Pancreas (tissue), 10 donors: Measurements from ENCODE around the gene PRR14. TPM values are rescaled to one million over a fixed set of nuclear protein-coding genes. Genes with fewer than 3 reads are reported as not detected.

ENCODE experiments used
- ATAC-seq, 4 donors: fragments of 200-7000 bp; cut with Tn5 transposase; one replicate each; pipeline versions ENCODE4 v1.8.0 to v1.9.1; 2020; ENCODE audit warnings: mild to moderate bottlenecking in 4 of 4, moderate library complexity in 4 of 4
- DNase-seq, 6 donors: peaks; one replicate each; pipeline ENCODE4 v3.0.0-alpha.2; 2020
- FAIRE-seq: peaks from 2 replicates; lab custom pipeline; 2012; peaks lifted over from hg19 to GRCh38; lab: Jason Lieb, UNC
- H3K27ac ChIP-seq, 4 donors: fragments of 200-600 bp; sonication (generic); 1 replicate in 3 of 4; 2 replicates in 1 of 4; pipeline versions ENCODE4 v1.5.0 to v1.8.0; 2020
- H3K27me3 ChIP-seq, 4 donors: fragments of 200-600 bp; one replicate each; pipeline ENCODE4 v1.8.0; 2021
- H3K36me3 ChIP-seq, 3 donors: fragments of 200-600 bp; sonication (generic) in 1 of 3; one replicate each; pipeline versions ENCODE4 v1.5.0 to v1.8.0; 2020 to 2021
- H3K4me1 ChIP-seq, 3 donors: fragments of 200-600 bp; one replicate each; pipeline ENCODE4 v1.8.0; 2021
- H3K4me3 ChIP-seq, 4 donors: fragments of 200-600 bp; sonication (generic) in 2 of 4; one replicate each; pipeline versions ENCODE4 v1.5.0 to v1.8.0; 2020 to 2021
- H3K9me3 ChIP-seq, 4 donors: fragments of 200-600 bp; one replicate each; pipeline ENCODE4 v1.8.0; 2021
- WGBS, 2 donors: extraction: QIAGEN DNeasy Blood & Tissue Kit; methylation state at CpG; one replicate each; pipeline ENCODE4 v1.1.7; 2013; 5-methylcytosine and 5-hydroxymethylcytosine counted together
- intact Hi-C, 3 donors: fragments of 100-400 bp; cut with DNase I; formaldehyde crosslinking; loops; one replicate each; pipeline versions ENCODE4 v1.11.1 to v1.14.2; 2022
- polyA plus RNA-seq, 2 donors: library from polyadenylated mRNA; stranded (reverse); fragments of 200-250 nt; gene quantifications; one replicate each; pipeline ENCODE4 v1.2.3, GENCODE V29; 2013
- total RNA-seq, 6 donors: library from RNA; stranded (reverse); fragmentation: NEBNext Ultra II Directional in 4 of 6; extraction: Animal tissue kit (Norgen Biotek cat#: 25700) in 4 of 6; gene quantifications; one replicate each; pipeline versions ENCODE4 v1.2.1 to v1.2.4, GENCODE V29; 2021 to 2023
- TF ChIP-seq, protein P1 (sequence below), 4 donors: fragments of 200-600 bp; sonication (generic) in 3 of 4; IDR thresholded peaks; one replicate each; pipeline versions ENCODE4 v1.5.0 to v1.8.0; 2021; ENCODE audit warnings: antibody characterized with exemption in 4 of 4
- donor health status: healthy with polysubstance abuse.
- donor health status: DM: no; HTN: no; CAD: no; lungs with moderate emphysema.
- donor health status: DM: no; HTN: no; CAD: no.
- donor health status: control.
- donor health status: control.
- donor health status: Bipolar disorder and iron deficiency.
- donor health status: DM: yes; HTN: yes; CAD: no.
- donor health status: DM: no; HTN: no; CAD: no.
- donor health status: DM: no; HTN: no; CAD: no.
- donor health status: DM: yes; HTN: yes; CAD: no.

PRR14 gene
- total and polyA plus RNA-seq, 8 donors: 23.5 to 164 (median 29.7) TPM

DNA sequence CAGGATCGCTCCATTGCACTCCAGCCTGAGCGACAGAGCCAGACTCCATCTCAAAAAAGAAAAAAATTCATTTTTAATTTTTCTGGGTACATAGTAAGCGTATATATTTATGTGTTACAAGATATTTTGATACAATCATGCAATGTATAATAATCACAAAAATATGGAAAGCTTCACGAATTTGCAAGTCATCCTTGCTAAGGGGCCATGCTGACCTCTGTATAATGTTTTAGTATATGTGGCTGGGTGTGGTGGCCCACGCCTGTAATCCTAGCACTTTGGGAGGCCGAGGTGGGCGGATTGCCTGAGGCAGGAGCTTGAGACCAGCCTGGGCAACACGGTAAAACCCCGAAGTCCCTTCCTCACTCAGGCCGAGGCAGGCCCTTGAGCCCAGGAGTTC lies 24.4 kb downstream of the PRR14 start:
- ATAC-seq (no peak), FAIRE-seq (no peak), DNase-seq (no peak)
- no peaks in the 10 kb centered on the region for H3K27me3 ChIP-seq
- intact Hi-C loops: no loop called here
- TF ChIP-seq, protein P1, sequence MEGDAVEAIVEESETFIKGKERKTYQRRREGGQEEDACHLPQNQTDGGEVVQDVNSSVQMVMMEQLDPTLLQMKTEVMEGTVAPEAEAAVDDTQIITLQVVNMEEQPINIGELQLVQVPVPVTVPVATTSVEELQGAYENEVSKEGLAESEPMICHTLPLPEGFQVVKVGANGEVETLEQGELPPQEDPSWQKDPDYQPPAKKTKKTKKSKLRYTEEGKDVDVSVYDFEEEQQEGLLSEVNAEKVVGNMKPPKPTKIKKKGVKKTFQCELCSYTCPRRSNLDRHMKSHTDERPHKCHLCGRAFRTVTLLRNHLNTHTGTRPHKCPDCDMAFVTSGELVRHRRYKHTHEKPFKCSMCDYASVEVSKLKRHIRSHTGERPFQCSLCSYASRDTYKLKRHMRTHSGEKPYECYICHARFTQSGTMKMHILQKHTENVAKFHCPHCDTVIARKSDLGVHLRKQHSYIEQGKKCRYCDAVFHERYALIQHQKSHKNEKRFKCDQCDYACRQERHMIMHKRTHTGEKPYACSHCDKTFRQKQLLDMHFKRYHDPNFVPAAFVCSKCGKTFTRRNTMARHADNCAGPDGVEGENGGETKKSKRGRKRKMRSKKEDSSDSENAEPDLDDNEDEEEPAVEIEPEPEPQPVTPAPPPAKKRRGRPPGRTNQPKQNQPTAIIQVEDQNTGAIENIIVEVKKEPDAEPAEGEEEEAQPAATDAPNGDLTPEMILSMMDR (IDR thresholded peaks at IDR 0.05): no peak
- H3K4me1 ChIP-seq: no peaks in the 10 kb centered on the region
- H3K27ac ChIP-seq: no peak overlapping the region
- no peaks in the 10 kb centered on the region for H3K9me3 ChIP-seq
- no peak overlapping the region for H3K4me3 ChIP-seq
- peaks cover 0 to 2% (median 0%) of the 10 kb centered on the region in 3 donors for H3K36me3 ChIP-seq
- WGBS, 2 donors: 79 to 83% methylated on average over 10 of the region's 10 CpGs

DNA sequence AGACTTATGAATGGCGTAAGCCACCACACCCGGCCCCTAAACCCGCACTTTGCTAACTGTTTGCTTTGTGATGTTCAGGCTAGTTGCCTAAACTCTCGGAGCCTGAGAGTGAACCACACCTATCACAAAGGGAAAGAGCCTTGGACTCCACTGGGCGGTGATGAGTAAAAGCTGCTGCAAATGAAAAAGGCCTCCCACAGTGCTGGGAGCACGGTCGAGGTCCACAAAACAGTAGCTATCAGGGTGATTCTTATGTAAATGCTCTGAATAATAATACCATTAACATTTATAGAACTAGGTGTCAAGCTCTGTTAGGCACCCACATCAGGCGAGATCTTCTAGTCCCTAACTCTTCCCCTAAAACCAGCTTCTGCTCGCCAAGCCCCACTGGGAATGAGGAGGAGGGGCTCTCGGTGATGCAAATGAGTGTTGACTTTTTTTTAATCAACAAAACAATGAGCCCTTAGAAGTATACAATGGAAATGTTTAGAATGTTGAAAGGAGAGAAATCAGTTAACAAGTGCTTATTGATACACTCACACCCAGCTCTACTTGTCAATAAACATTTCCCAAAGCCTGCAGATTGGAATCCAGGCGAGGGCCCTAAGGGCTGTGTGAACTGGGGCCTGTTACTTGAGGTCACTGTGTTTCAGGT lies 27.3 kb downstream of the PRR14 start:
- no peak for FAIRE-seq
- Histone ChIP-seq H3K4me3 (no peak overlapping the region), H3K9me3 (no peaks in the 10 kb centered on the region), H3K4me1 (no peaks in the 10 kb centered on the region), H3K36me3 (no peaks in the 10 kb centered on the region), H3K27ac (no peak overlapping the region), H3K27me3 (no peaks in the 10 kb centered on the region)
- WGBS, 2 donors: 72 to 77% methylated on average over 11 of the region's 11 CpGs
- no peak for ATAC-seq
- intact Hi-C loops: no loop called here
- TF ChIP-seq, protein P1 (IDR thresholded peaks at IDR 0.05): no peak
- DNase-seq: no peak

DNA sequence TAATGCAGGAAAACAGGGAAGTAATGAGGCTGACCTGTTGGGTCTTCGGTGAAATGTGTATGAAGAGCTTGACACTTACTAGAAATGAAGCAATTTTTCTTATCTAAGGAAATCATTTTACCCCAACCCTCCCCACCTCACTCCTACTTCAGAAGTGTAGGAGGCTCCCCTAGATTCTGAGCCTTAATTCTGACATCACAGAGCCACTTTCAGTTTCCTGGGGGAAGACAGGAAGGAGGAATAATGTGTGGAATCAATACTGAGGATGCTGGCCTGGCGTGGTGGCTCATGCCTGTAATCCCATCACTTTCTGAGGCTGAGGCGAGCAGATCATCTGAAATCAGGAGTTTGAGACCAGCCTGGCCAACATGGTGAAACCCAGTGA lies 27.8 kb downstream of the PRR14 start:
- DNase-seq (no peak), ATAC-seq (no peak), FAIRE-seq (no peak)

DNA sequence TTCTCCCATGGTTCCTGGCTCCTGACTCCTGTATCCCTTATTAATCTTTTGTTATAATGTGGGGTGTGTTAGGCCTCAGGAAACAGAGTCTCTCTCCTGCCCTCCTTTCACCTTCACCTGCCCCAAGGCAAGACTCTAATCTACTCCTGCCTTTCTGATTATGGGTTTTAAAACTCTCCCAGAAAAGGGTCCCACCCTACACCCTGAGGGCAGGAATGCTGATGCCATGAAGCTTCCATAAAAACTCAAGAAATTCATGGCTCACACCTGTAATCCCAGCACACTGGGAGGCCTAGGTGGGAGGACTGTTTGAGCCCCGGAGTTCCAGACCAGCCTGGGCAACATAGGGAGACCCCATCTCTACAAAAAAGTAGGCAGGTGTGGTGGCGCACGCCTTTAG lies 29.6 kb downstream of the PRR14 start:
- Histone ChIP-seq H3K9me3 (no peaks in the 10 kb centered on the region), H3K27me3 (no peaks in the 10 kb centered on the region), H3K4me1 (no peaks in the 10 kb centered on the region), H3K36me3 (no peaks in the 10 kb centered on the region), H3K27ac (no peak overlapping the region), H3K4me3 (no peak overlapping the region)
- TF ChIP-seq, protein P1 (IDR thresholded peaks at IDR 0.05): no peak
- FAIRE-seq: no peak
- 82 to 90% methylated on average over 3 of the region's 3 CpGs for WGBS, 2 donors
- ATAC-seq: no peak
- no peak for DNase-seq
- intact Hi-C loops: no loop called here

More for the DNA sequence above, 27.8 kb downstream of the PRR14 start:
- intact Hi-C loops: no loop called here
- 70% methylated on average over 3 of the region's 3 CpGs for WGBS, 2 donors
- Histone ChIP-seq H3K4me1 (no peaks in the 10 kb centered on the region), H3K27me3 (no peaks in the 10 kb centered on the region), H3K9me3 (no peaks in the 10 kb centered on the region), H3K4me3 (no peak overlapping the region), H3K27ac (no peak overlapping the region), H3K36me3 (no peaks in the 10 kb centered on the region)
- TF ChIP-seq, protein P1 (IDR thresholded peaks at IDR 0.05): no peak

DNA sequence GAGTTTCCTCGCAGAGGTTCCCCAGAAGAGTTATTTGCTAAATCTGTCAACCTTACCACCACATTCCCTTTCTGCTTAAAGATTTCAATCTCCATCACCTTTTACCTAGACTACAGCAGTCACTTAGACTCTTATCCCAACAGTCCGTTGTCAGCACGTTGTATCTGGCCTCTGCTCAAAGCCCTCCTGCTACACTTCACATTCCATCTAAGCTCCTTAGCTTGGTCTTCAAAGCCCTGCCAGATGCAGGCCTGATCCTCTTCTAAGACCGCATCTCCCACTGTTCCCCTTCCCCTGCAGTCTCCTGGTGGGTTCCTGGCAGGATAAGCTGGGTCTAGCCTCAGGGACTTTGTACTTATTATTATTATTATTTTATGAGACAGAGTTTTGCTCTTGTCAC lies 37.9 kb downstream of the PRR14 start:
- H3K36me3 ChIP-seq: no peaks in the 10 kb centered on the region
- no peaks in the 10 kb centered on the region for H3K9me3 ChIP-seq
- no peaks in the 10 kb centered on the region for H3K27me3 ChIP-seq
- 70 to 77% methylated on average over 4 of the region's 4 CpGs for WGBS, 2 donors
- ATAC-seq (no peak), FAIRE-seq (no peak), DNase-seq (no peak)
- H3K4me3 ChIP-seq: no peak overlapping the region
- H3K4me1 ChIP-seq: no peaks in the 10 kb centered on the region
- intact Hi-C loops: no loop called here
- H3K27ac ChIP-seq: no peak overlapping the region
- TF ChIP-seq, protein P1 (IDR thresholded peaks at IDR 0.05): no peak
